Measurements from ENCODE around the gene C9orf78.
"Not testable (repeated sequence)": the region's sequence is repeated elsewhere in the genome, so short reads cannot be mapped to it uniquely, and the experiment has no call there.

Gene C9orf78

DNA sequence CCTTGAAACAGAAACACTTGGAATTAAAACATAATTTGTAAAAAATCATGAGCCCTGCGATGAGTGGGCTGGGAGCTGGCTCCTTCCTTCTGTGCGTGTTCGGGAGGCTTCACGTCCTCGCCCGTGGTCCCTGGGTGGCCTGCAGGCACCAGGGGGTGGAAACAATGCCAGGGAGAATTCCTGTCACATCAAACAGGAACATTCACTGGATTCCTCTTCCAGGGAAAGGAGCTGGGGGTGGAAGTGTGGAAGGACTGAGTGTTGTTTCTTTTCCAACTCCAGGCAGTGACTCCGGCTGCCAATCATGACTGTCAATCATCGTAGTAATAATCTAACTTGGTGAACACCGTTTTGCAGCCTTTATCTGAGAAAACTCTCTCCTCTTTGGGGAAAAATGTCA, 21.4 kb downstream of the C9orf78 start:
- no peak for DNase-seq (ENCODE audit: low read depth in 2 of 2)

DNA sequence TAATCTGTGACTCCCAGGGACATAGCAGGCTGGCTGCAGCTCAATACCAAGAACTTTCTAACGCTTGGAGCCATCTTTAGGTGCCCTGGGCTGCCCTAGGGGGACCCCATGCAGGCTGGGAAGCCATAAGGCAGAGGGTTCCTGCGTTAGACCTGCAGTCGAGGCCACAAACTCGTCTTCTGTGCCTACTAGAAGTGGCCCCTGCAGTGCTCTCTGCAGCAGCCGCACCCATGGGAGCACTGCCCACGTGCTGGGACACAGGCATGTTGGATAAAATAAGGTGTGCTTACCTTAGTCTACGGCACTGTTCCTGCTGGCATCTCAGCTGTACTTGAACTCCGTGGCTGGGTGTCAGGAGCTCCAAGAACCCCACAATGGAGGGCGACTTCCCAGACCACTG, 22.7 kb downstream of the C9orf78 start:
- no peak for DNase-seq (ENCODE audit: low read depth in 2 of 2)

DNA sequence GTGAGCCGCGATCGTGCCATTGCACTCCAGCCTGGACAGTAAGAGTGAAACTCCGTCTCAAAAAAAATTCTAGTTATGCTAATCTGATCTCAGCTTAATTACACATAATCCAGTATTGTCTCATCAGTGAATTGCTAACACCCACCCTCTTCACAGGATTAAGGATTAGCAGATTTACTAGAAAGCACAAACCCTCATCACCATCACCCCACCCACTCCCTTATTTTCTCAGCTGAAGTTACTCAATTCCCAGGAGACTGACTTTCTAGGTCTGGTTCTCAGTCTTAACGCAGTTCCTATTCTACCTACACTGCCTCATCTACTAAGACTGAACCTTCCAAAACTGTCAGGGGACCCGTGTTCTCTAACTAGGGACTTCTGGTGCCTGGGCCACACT, 23.1 kb downstream of the C9orf78 start:
- no peak for DNase-seq (ENCODE audit: low read depth in 2 of 2)

DNA sequence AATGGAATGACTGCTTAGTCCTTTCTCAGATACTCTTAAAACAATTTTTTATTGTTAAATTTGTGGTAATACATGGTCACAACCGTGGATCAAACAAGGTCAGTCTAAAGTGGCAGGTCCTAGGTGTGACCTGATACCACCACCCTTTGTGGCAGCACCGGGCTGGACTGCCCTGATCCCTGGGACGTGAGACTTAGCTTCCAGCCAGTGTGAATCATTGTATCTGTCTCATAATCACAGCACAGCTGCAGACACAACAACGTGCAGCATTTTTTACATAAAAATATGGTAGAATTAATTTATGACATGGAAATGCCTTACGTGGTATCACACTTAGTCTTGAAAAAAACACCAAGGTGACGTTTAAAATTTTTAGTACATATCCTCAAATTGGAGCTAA, 24.3 kb downstream of the C9orf78 start:
- no peak for DNase-seq (ENCODE audit: low read depth in 2 of 2)

DNA sequence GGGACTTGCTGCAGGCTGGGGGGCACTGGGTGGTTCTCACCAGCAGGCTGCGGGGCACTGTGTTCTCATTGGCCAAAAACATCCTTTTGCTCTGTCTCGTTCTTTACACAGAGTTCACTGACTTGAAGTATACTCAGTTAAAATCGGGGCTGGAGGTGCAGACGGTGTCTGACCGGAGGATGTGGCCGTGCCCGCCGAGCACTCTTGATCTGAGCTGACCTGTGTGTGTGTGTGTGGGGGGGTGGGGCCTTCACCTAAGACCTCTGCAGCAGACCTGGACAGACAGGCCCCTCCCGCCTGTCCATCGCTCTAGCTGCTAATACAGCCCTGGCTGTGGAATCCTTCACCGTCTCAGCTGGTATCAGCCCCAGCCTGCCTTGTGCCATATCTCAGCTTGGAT, 25.0 kb downstream of the C9orf78 start:
- DNase-seq (ENCODE audit: low read depth in 2 of 2): no peak

DNA sequence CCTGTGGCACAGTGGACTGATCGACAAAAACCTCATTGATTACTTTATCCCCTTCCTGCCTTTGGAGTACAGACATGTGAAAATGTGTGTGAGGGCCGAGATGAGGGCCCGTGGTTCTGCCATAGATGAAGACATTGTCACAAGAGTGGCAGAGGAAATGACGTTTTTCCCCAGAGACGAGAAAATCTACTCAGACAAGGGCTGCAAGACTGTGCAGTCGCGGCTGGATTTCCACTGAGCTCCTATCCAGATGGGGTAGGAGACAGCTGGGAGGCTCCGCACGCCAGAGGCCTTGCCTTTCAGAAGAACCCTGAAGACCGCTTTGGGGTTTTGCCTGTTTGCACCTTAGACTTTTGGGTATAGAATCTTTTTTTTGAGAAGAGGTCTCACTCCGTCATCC, 25.7 kb downstream of the C9orf78 start:
- no peak for DNase-seq (ENCODE audit: low read depth in 2 of 2)

DNA sequence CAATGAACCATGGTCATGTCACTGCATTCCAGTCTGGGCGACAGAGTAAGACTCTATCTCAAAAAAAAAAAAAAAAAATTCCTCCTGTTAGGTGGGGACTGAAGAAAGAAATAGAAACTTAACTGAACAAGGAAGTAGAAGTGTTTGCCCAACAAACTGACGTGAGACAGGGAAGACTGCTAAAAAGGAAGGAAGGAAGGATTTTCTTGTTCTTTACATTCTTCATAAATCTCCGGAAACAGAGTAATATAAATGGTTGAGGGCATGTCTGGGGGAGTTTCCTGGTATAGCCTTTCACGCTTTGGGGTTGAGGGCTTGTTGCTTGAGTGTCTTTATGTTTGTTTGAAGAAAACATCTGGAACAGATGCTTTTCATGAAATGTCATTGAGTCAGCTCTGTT, 29.0 kb downstream of the C9orf78 start:
- no peak for DNase-seq (ENCODE audit: low read depth in 2 of 2)

DNA sequence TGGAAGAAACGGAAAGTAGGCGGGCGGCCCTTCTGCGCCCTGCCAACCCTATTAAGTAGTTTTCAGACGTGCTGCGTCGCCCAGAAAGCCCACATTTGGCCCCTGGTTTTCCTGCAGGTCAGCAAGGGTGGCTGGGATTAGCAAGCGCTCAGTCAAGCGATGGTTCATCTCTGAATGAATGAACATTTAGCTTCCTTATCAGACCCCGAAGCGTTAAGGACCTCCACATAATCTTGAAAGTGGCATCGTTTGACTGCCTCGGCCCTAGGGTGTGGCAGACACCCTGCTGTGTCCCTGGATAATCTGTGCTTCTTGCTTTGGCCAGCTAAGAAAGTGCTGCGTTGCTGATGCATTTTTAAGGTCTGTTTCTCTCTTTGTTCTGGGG, 31.4 kb downstream of the C9orf78 start:
- no peak for DNase-seq (ENCODE audit: low read depth in 2 of 2)

DNA sequence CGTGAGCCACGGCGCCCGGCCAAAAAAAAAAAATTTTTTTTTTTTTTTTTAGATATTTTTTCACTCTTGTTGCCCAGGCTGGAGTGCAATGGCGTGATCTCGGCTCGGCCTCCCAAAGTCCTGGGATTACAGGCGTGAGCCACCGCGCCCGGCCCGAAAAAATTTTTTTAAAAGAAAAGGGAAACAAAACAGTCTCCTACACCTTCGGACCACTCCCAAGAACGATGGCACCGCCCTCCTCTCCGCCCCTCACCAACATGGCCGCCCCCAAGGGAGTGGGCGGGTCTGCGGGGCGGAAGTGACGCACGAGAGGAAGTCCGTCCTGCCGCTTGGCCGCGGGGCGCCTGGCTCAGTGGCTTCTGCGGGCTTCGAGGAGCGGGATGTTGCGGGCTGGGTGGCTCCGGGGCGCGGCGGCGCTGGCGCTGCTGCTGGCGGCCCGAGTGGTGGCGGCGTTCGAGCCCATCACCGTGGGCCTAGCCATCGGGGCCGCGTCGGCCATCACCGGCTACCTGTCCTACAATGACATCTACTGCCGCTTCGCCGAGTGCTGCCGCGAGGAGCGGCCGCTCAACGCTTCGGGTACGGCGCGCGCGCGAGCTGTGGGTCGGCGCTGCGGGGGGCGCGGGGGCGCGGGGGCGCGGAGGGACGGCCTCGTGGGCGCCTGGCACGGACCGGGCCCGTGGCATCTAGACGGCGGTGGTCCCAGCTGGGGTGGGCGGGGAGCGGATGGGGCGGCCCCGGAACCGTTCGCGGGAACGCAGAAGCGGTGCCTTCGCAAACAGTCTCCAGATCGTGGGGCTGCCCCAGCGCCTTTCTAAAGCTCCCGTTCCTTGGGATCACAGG, 32.0 kb downstream of the C9orf78 start, which contains the start of gene TOR1B:
Gene TOR1B, plus strand, starts transcription at position 352 of the 843 bp plus-strand sequence. Its CDS starts 29 bp downstream, at position 381.
- DNase-seq (ENCODE audit: low read depth in 2 of 2): peak; percentile 89 to 91

DNA sequence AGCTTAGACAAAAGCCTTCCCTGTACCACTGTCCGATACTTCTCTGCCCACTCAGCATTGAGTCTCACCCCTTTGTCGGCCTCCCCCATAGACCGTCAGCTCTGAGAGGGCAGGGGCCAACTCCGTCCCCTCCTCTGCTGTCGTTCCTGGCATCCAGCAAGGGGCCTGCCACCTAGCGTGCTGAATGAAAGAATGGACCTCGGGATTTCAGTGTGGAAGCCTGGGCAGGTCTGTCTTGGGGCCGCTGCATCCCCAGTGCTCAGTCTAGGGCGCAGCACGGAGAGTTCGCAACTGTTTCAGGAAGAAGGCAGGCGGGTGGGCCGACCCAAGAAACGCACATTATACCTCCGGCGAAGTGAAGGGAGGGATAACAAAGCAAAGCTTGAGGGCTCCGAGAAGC, 33.6 kb downstream of the C9orf78 start:
- no peak for DNase-seq (ENCODE audit: low read depth in 2 of 2)

DNA sequence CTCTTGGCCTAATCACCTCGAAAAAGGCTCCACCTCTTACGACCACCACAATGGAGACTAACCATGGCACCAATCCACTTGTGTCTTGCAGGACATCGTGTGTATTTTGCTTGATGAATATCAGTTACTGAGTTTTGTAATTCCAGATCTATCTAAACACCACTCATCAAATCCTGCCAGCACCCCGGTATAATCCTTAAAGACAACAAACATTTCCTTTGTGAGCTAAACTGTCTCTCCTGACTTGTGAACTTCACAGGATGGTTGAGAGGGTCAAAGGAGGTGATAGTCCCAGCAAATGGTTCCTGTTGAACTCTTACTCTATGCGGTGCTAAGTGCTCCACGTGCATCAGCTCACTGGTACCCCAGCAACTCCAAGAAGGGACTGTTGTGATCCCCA, 36.1 kb downstream of the C9orf78 start:
- DNase-seq (ENCODE audit: low read depth in 2 of 2): no peak

DNA sequence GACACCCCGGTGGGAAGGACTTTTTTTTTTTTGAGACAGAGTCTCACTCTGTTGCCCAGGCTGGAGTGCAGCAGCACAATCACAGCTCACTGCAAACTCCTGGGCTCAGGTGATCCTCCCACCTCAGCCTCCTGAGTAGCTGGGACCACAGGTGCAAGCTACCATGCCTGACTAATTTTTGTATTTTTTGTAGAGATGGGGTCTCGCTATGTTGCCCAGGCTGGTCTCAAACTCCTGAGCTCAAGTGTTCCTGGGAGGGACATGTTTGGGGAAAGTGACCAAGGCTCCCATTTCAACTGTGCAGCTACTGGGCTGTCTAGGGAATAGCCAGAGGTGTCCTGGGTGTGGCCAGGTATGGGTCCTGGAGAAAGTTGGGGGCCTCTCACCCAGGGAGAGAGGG, 39.0 kb downstream of the C9orf78 start:
- not testable (repeated sequence) for DNase-seq (ENCODE audit: low read depth in 2 of 2)

DNA sequence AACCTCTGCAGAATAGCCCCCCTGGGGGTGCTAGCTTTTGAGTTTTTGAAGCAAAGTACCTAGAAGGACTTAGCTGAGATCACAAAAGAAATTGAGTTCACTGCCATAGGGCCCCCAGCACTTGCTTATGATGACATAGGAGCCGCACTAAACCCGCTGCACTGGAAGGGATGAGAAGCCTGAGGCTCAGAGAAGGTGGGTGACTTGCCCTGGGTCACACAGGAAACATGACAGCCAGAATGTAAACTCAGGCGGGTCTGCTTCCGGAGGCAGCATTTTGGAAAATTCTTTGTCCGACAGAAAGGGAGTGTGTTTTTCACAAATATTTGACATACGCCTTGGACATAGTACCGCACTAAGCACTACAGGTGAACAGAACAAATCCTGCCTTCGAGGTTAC, 40.5 kb downstream of the C9orf78 start:
- no peak for DNase-seq (ENCODE audit: low read depth in 2 of 2)

DNA sequence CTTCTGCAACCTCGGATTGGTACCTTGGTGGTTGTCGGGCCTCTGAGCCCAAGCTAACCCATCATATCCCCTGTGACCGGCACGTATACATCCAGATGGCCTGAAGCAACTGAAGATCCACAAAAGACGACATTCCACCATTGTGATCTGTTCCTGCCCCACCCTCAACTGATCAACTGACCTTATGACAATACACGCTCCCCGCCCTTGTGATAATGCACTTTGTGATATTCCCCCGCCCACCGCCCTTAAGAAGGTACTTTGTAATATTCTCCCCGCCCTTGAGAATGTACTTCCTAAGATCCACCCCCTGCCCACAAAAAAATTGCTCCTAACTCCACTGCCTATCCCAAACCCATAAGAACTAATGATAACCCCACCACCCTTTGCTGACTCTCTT, 48.6 kb downstream of the C9orf78 start:
- no peak for DNase-seq (ENCODE audit: low read depth in 2 of 2)

DNA sequence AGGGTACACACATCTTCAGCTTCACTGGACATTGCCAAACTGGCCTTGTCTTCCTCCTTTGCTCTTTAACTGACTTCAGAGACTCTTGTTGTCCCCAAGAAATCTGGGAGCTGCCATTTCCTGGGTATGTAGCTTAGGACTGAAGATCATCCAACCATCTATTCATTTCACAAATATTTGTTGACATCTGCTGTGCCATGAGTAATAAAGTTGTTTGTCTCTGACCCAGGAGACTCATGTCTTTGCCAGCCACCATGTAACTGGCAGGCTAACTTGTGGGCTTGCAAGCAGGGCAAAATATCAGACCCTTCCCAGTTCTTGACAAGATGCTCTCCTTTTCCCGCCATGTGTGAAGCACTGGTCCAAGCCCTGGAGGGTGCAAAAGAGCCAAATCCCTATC, 49.2 kb downstream of the C9orf78 start:
- no peak for DNase-seq (ENCODE audit: low read depth in 2 of 2)

DNA sequence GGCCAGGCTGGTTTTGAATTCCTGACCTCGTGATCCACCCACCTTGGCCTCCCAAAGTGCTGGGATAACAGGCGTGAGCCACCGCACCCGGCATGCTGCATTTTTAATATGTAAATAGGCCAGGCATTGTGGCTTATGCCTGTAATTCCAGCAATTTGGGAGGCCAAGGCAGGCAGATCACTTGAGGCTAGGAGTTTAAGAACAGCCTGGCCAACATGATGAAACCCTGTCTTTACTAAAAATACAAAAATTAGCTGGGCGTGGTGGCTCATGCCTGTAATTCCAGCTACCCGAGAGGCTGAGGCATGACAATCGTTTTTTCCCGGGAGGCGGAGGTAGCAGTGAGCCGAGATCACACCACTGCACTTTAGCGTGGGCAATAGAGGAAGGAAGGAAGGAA, 50.1 kb downstream of the C9orf78 start:
- not testable (repeated sequence) for DNase-seq (ENCODE audit: low read depth in 2 of 2)

DNA sequence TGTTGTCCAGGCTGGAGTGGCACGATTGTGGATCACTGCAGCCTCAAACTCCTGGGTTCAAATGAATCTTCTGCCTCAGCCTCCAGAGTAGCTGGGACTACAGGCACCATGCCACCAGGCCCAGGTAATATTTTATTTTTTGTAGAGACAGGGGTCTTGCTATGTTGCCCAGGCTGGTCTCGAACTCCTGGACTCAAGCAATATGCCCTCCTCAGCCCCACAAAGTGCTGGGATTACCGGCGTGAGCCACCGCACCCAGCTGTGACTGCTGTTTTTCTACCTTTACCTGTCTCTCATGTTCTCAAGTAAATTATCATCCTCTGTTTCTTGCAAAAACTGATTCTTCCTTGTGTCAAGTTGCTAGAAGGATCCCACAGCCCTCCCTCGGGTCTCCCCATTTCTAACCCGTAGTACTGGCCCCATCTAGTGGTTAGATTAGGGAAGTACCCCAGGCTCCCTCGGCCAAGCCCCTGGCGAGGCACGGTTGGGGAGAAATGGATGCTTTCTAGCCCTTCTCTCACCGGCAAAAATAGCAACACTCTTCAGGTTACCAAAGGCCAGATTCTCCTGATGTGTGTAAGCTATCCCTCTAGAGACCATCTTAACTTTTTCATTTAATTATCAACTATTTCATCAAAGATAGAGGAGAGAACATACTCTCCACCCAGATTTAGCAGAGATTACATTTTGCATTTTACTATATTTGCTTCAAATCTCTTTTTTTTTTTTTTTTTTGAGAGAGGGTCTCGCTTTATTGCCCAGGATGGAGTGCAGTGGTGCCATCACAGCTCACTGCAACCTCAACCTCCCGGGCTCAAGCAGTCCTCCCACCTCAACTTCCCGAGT, 51.3 kb downstream of the C9orf78 start:
- DNase-seq (ENCODE audit: low read depth in 2 of 2): peak; percentile 39 to 46

DNA sequence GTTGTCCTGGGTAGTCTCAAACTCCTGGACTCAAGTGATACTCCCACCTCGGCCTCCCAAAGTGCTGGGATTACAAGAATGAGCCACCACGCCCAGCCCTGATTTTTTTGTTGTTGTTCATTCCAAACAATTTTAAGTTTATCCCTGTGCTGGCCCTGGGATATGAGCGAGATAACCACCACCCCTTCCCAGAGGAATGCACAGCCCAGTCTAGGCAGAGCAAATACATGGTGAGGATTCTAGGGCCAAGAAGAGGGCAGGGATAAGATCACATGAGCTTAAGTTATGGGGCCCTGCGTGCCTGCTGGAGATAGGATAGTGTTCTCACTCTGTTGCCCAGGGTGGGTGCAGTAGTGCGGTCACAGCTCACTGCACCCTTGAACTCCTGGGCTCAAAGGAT, 53.1 kb downstream of the C9orf78 start:
- DNase-seq (ENCODE audit: low read depth in 2 of 2): no peak

DNA sequence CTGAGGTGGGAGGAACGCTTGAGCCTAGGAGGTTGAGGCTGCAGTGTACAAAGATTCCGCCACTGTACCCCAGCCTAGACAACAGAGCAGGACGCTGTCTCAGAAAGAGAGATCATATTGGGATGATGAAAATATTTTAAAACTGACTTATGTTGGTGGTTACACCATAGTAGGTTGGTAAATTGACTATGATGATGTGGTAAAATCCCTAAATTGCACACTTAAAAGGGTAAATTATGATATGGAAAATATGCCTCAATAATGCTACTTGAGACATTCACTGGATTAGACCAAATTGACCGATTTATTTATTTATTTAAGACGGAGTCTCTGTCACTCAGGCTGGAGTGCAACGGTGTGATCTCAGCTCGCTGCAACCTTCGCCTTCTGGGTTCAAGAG, 53.9 kb downstream of the C9orf78 start:
- no peak for DNase-seq (ENCODE audit: low read depth in 2 of 2)

DNA sequence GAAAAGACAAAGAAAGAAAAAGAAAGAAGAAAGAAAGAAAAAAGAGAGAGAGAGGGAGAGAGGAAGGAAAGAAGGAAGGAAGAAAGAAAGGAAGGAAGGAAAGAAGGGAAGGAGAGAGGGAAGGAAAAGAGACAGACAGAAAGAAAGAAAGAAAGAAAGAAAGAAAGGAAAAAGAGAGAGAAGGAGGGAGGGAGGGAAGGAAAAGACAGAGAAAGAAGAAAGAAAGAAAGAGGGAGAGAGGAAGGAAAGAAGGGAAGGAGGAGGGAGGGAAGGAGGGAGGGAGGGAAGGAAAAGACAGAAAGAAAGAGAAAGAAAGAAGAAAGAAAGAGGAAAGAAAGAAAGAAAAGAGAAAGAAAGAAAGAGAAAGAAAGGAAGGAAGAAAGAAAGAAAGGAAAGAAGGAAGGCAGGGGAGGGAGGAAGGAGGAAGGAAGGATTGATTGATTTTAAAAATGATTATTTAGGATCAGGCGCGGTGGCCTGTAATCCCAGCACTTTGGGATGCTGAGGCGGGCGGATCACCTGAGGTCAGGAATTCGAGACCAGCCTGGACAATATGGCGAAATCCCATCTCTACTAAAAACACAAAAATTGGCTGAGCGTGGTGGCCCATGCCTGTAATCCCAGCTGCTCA, 55.4 kb downstream of the C9orf78 start:
- no peak for DNase-seq (ENCODE audit: low read depth in 2 of 2)

DNA sequence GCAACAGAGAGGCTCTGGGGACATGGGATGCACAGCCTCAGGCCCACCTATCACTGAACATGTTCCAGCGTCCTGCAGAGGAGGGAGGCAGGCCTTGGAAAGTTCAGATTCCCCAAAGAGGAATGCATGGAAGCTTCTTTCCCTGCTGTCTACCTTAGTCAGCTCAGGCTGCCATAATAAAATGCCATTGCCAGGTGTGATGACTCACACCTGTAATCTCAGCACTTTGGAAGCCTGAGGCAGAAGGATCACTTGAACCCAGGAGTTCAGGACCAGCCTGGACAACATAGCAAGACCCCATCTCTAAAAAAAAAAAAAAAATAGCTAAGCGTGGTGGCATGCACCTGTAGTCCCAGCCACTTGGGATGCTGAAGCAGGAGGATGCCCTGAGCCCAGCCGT, 56.6 kb downstream of the C9orf78 start:
- DNase-seq (ENCODE audit: low read depth in 2 of 2): no peak

DNA sequence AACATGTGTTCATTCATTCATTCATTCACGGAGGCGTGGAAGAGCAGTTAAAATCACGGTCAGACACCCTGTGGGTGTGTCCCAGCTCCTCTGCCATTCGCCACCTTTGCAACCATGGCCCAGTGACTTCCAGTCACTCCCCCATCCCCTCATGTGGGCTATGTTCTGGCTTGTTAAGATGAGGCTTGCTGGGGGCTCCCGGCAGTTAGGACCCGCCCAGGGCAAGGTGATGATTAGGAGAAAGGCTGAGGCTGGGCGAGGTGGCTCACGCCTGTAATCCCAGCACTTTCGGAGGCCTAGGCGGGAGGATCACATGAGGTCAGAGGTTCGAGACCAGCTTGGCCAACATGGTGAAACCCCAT, 57.3 kb downstream of the C9orf78 start:
- no peak for DNase-seq (ENCODE audit: low read depth in 2 of 2)
